Breast epithelium (tissue), 4 donors: Measurements from ENCODE around the gene FRMPD4. TPM values are rescaled to one million over a fixed set of nuclear protein-coding genes. Genes with fewer than 3 reads are reported as not detected.

Experiments
- DNase-seq, 2 donors: peaks; one replicate each; pipeline ENCODE4 v3.0.0-alpha.2; 2019; ENCODE audit warnings: low spot score in 2 of 2
- H3K27ac ChIP-seq, 2 donors: fragments of 200-600 bp; sonication (generic) in 1 of 2; one replicate each; pipeline ENCODE4 v1.5.1; 2016 to 2019; ENCODE audit warnings: mild to moderate bottlenecking in 1 of 2
- H3K27me3 ChIP-seq, 2 donors: fragments of 200-600 bp; sonication (generic) in 1 of 2; one replicate each; pipeline versions ENCODE4 v1.5.1 to v1.6.0; 2017 to 2019; ENCODE audit warnings: control low read depth in 1 of 2, mild to moderate bottlenecking in 1 of 2
- H3K36me3 ChIP-seq: fragments of 200-600 bp; one replicate; pipeline ENCODE4 v1.5.1; 2019
- H3K4me1 ChIP-seq, 2 donors: fragments of 200-600 bp; sonication (generic); one replicate each; pipeline ENCODE4 v1.5.1; 2016 to 2019; ENCODE audit warnings: control low read depth in 1 of 2
- H3K4me3 ChIP-seq, 3 donors: fragments of 200-600 bp; sonication (generic); 1 replicate in 2 of 3; 2 replicates in 1 of 3; pipeline ENCODE4 v1.5.1; 2016 to 2019; ENCODE audit warnings: mild to moderate bottlenecking in 3 of 3, moderate library complexity in 2 of 3
- H3K9me3 ChIP-seq, 2 donors: fragments of 200-600 bp; sonication (generic) in 1 of 2; one replicate each; pipeline ENCODE4 v1.5.1; 2016 to 2019; ENCODE audit warnings: control low read depth in 1 of 2
- CTCF ChIP-seq, 3 donors: fragments of 450-650 bp; IDR thresholded peaks; one replicate each; pipeline ENCODE4 v1.5.1; 2016 to 2017; ENCODE audit warnings: antibody characterized with exemption in 3 of 3, mild to moderate bottlenecking in 3 of 3, moderate library complexity in 3 of 3
- POLR2A ChIP-seq: fragments of 450-650 bp; IDR thresholded peaks from one replicate; pipeline ENCODE4 v1.6.1; 2016; ENCODE audit warnings: antibody characterized with exemption, mild to moderate bottlenecking, moderate library complexity
- POLR2AphosphoS5 ChIP-seq, 3 donors: sonication (generic); formaldehyde crosslinking; IDR thresholded peaks; one replicate each; pipeline ENCODE4 v1.6.1; 2017; ENCODE audit warnings: antibody characterized with exemption in 3 of 3
- intact Hi-C: fragments of 100-400 bp; cut with DNase I; formaldehyde crosslinking; loops from one replicate; pipeline ENCODE4 v1.15.1; 2023; ENCODE audit warnings: low total_unique reads
- total RNA-seq, 3 donors: library from RNA; depleted of rRNA; stranded (reverse); fragments of >200 nt; gene quantifications; one replicate each; pipeline ENCODE4 v1.1.0, GENCODE V29; 2016

FRMPD4 gene
- total RNA-seq, 3 donors from 2014 or later = under 0.01 TPM

- no peak overlapping the region for H3K27ac ChIP-seq
- intact Hi-C loops = no loop called here
- no peaks in the 10 kb centered on the region for H3K4me1 ChIP-seq
- TF ChIP-seq POLR2AphosphoS5 (IDR thresholded peaks at IDR 0.05) = no peak
- TF ChIP-seq POLR2A = no peak
- no peak for TF ChIP-seq CTCF (IDR thresholded peaks at IDR 0.05)
- H3K4me3 ChIP-seq = no peak overlapping the region
- peaks cover 0 to 7% of the 10 kb centered on the region in 2 donors for H3K27me3 ChIP-seq
- DNase-seq = no peak
- peaks cover 7 to 27% of the 10 kb centered on the region in 2 donors for H3K9me3 ChIP-seq
- H3K36me3 ChIP-seq = no peaks in the 10 kb centered on the region
These were observed 10.3 kb upstream of the FRMPD4 start for GRCh38 chrX:12128017-12128416.

- H3K36me3 ChIP-seq = no peaks in the 10 kb centered on the region
- no peaks in the 10 kb centered on the region for H3K4me1 ChIP-seq
- TF ChIP-seq POLR2A (no peak), CTCF (IDR thresholded peaks at IDR 0.05) (no peak), POLR2AphosphoS5 (IDR thresholded peaks at IDR 0.05) (no peak)
- intact Hi-C loops = no loop called here
- H3K27me3 ChIP-seq = peaks cover 0 to 53% of the 10 kb centered on the region in 2 donors
- no peak for DNase-seq
- peak overlapping the region; percentile 20 to 44 (median 31) for H3K4me3 ChIP-seq
- no peak overlapping the region for H3K27ac ChIP-seq
- H3K9me3 ChIP-seq = no peaks in the 10 kb centered on the region
These were observed 317 bp upstream of the FRMPD4 start for GRCh38 chrX:12137951-12138360.

- intact Hi-C loops = no loop called here
- Histone ChIP-seq H3K27ac (no peak overlapping the region), H3K4me1 (no peaks in the 10 kb centered on the region), H3K27me3 (peaks cover 0 to 44% of the 10 kb centered on the region in 2 donors), H3K36me3 (no peaks in the 10 kb centered on the region), H3K9me3 (no peaks in the 10 kb centered on the region), H3K4me3 (no peak overlapping the region)
- TF ChIP-seq POLR2AphosphoS5 (IDR thresholded peaks at IDR 0.05) = no peak
- TF ChIP-seq CTCF (IDR thresholded peaks at IDR 0.05) = no peak
- TF ChIP-seq POLR2A = no peak
- no peak for DNase-seq
These were observed 1.8 kb downstream of the FRMPD4 start for GRCh38 chrX:12139934-12140611.

- no peak for TF ChIP-seq POLR2A
- no peak for TF ChIP-seq POLR2AphosphoS5 (IDR thresholded peaks at IDR 0.05)
- TF ChIP-seq CTCF (IDR thresholded peaks at IDR 0.05) = no peak
- no peak for DNase-seq
- Histone ChIP-seq H3K4me1 (no peaks in the 10 kb centered on the region), H3K9me3 (no peaks in the 10 kb centered on the region), H3K36me3 (no peaks in the 10 kb centered on the region), H3K4me3 (no peak overlapping the region), H3K27me3 (peaks cover 0 to 35% of the 10 kb centered on the region in 2 donors), H3K27ac (no peak overlapping the region)
- intact Hi-C loops = no loop called here
These were observed 3.2 kb downstream of the FRMPD4 start for GRCh38 chrX:12141511-12141910.

GRCh38 chrX:12142661-12143060, 4.4 kb downstream of the FRMPD4 start:
- no peak for DNase-seq
- intact Hi-C loops = loop anchor here (2.0 kb wide), 1 partner anchor 32 kb away; no protein-coding TSS in a partner anchor
- no peaks in the 10 kb centered on the region for H3K9me3 ChIP-seq
- H3K27me3 ChIP-seq = peaks cover 0 to 29% of the 10 kb centered on the region in 2 donors
- no peak overlapping the region for H3K27ac ChIP-seq
- H3K4me1 ChIP-seq = no peaks in the 10 kb centered on the region
- no peaks in the 10 kb centered on the region for H3K36me3 ChIP-seq
- TF ChIP-seq POLR2AphosphoS5 (IDR thresholded peaks at IDR 0.05) = no peak
- TF ChIP-seq POLR2A = no peak
- H3K4me3 ChIP-seq = no peak overlapping the region
